Left colon (tissue), 2 donors: ENCODE results near the gene PRDM16. TPM values are rescaled to one million over a fixed set of nuclear protein-coding genes. Genes with fewer than 3 reads are reported as not detected.

Source experiments
- ATAC-seq: fragments of 200-7000 bp; cut with Tn5 transposase; one replicate; pipeline ENCODE4 v1.9.1; 2020; ENCODE audit warnings: mild to moderate bottlenecking, moderate library complexity
- DNase-seq, 2 donors: peaks; one replicate each; pipeline ENCODE4 v3.0.0-alpha.2; 2020
- intact Hi-C, 2 donors: fragments of 100-400 bp; cut with DNase I in 1 of 2; cut with micrococcal nuclease in 1 of 2; formaldehyde crosslinking; loops; one replicate each; pipeline versions ENCODE4 v1.11.2 to v1.14.0; 2022; cut with DNase I, micrococcal nuclease
- total RNA-seq, 2 donors: library from RNA; stranded (reverse); fragmentation: NEBNext Ultra II Directional; extraction: Animal tissue kit (Norgen Biotek cat#: 25700); gene quantifications; one replicate each; pipeline ENCODE4 v1.2.1, GENCODE V29; 2021
- donor health status: DM: no; HTN: no; CAD: no.
- donor health status: DM: yes; HTN: yes; CAD: no.

PRDM16 gene
- total RNA-seq, 2 donors from 2014 or later: 1.1 to 1.2 TPM

DNA sequence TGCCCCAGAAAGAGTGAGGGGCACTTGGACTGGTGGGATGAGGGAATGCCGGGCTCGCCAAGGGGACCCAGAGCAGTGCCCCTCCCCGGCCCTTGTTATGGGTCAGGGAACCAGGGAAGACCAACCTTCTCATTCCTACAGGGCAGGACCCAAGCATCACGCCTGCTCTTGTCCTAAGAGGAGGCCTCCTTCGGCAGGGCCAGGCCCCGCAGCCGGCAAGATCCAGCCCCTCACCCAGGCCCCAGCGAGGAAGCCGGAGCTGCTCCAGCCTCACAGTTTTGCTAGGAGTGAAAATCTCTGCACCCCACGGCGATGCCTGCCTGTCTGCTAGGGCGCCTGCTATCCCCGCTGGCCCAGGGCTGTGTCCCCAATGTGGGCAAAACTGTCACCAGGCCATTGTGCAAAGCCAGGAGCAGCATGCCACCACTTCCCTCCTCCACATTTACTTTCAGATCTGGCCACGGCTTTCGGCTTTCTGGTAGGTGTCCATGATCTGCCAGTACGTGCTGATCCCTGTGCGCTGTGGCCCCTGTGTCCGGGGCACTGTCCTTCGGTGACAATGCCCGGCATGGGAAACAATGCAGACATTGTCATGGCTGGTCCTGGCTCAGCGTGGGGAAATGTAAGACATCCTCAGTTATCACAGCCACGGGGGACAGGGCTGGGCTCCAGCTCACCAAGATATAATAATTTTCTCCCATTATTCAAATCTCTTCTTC is 38.2 kb upstream of the PRDM16 start:
- no peak for ATAC-seq
- intact Hi-C loops: no loop called here
- DNase-seq: peak in 1 of 2 donors; percentile 16

DNA sequence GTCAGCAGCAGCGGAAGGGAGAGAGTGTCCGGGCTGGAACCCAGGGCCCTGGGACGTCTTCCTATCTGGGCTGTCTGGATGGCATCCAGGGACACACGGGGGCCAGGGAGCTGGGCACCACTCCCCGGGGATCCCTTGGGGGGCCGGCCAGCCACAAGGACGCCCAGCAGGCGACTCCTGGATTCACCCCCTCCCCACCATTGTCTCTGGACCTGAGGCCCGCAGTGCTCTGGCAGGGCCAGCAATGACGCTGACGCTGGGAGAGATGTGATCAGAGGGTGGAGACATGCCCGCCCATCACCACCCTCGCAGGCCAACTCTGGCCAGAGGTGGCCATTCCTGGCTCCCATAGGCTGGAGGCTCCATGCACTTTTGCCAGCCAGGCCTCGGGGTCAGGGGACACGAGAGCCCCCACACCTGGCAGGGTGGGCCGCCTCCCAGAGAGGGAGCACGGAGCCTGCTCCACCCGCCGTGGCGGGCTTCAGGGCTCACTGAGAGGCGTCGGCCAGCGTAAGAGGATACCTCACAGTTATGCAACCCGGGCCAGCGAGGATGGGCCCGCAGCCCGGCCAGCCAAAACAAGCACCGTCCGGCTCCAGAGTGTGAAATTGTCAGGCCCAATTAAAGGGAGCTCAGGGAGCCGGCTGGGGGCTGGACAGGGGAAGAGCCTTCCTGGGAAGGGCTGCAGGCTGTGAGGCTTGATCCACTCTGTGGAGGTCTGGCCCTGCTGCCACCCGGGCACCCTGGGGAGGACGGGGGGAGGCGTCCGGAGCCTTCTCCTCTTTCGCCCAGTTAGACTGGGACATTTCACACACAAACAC is 37.4 kb upstream of the PRDM16 start:
- DNase-seq: peak in 1 of 2 donors; percentile 10
- intact Hi-C loops: no loop called here
- no peak for ATAC-seq

DNA sequence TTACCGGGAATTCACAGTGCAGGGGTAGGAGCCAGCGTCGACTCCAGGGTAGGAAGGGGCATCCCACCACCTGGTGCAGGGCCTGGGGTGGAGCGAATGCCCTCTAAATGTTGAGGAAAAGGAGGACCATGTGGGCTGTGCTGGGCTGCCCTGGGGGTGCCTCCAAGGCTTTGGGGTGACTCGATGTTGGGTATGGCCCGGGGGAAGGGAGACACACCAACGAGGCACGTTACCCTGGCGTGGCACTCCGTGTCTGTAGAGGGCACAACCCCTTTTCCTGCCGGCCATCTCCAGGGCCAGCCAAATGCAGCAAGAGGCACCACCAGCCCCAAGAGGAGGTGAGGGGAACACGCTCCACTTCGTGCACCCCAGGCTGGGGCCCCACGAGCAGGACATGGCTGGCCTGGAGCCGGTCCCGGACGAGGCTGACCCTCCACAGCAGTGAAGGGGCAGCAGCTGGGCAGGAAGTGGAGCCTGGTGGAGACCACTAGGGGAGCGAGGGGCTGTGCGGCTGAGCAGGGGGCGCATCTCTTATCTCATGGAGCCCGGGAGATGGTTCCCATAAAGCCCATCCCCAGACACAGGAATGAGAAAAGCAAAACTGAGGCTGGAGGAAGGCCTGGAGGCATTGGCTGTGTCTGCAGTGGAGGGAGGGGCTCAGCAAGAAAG is 36.5 kb upstream of the PRDM16 start:
- peak in 1 of 2 donors; percentile 5 for DNase-seq
- intact Hi-C loops: no loop called here
- no peak for ATAC-seq

DNA sequence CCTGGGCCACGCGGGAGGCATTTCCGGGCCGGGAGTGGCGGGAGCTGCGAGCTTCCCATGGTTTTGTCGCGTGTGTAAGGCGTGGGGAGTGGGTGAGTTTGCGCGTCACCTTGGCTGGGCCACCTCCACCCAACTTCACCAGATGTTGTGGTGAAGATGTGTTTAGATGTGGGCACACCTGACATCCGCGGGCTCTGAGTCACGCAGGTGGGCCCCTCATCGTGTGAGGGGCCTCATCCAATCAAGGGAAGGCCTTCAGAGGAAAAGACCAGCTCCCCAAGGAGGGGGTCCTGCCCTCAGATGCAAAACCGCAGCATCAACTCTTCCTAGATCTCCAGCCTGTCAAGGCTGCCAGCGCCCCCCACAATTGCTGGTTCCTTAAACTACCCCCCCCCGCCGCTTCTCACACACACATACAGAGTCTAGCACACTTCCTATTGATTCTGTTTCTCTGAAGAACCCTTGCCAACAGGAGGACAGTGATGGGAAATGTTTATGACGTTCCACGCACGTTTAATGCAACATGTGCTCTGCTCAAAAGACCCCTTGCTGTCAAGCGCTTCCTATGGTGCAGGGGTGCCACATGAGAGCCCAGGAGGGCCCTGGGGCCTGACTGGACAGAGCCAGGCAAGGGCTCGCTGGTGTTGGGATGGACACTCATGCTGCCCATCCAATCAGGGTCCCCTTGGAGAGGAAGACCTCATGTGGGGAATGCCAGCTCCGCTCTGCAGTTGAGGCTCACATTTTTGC is 35.8 kb upstream of the PRDM16 start:
- DNase-seq: peak in 1 of 2 donors; percentile 8
- intact Hi-C loops: no loop called here
- ATAC-seq: no peak

DNA sequence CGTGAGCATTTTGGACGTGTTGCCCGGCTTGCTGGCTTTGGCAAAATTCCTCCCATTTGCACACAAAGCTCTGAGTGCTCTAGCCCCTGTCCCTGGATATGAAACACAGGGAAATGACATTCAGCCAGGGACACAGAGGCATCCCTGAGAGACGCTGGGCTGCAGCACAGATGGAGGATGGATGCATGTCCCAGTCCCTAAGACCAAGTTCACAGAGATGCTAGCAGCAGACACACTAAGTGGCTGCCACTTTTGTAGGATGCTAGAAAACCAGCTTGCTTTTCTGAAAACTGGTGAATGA is 35.3 kb upstream of the PRDM16 start:
- ATAC-seq (no peak), DNase-seq (peak in 1 of 2 donors; percentile 5)
- intact Hi-C loops: no loop called here

DNA sequence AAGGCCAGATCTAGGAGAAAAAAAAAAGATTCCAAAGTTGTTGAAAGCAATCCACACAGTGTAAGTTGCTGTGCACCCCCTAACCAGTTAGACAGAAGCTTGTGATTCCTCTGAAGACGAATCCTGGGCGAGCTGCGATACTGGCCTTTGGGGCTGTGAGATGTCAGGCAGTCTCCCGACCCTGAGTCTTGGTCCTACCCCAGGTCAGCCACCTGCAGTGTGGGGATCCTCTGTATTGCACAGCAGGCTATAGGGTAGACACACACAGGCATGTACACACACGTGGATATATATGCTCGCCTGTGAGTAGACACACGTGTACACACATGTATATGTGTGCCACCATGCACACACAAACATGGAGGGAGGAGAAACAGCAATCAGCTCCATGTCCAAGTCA is 34.8 kb upstream of the PRDM16 start:
- intact Hi-C loops: no loop called here
- peak in 1 of 2 donors; percentile 14 for DNase-seq
- no peak for ATAC-seq

DNA sequence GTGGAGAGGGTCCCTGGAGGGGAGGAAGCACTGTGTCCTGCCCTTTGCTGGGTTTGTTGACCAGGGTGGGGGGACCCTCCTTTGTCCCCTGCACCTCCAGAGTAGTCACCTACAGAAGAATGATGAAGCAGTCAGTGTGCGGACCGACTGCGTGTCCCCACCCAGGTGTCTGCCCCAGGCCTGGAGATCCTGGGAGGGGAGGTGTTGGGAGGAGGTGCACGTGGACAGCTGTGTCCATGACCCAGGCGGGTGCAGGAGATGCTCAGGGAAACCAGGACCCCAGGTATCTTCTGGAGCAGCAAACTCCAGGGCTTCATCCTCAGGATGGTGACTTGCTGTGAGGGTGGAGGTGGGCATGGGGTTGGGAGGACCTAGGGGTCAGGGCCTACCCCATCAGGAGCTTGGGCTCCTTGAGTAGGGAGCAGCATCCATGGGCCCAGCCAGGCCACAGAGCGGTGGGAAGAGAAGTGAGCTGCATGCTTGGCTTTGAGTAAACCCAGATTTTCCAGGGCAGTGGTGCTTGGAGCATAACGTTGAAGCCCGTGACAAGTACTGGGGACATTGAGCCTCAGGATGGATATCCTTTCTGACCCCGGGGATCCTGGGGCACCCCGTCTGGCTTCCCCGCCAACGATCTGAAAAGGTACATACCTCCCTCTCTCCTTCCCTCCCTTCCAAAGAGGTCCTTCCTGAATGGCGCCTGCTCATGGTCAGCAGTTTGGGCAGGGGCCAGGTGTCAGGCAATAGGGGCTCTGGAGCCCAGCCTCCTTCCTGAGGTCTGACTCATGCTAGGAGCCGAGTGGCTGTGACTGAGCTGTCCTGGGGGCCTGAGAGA is 34.1 kb upstream of the PRDM16 start:
- DNase-seq (peak in 1 of 2 donors; percentile 10), ATAC-seq (no peak)
- intact Hi-C loops: no loop called here

DNA sequence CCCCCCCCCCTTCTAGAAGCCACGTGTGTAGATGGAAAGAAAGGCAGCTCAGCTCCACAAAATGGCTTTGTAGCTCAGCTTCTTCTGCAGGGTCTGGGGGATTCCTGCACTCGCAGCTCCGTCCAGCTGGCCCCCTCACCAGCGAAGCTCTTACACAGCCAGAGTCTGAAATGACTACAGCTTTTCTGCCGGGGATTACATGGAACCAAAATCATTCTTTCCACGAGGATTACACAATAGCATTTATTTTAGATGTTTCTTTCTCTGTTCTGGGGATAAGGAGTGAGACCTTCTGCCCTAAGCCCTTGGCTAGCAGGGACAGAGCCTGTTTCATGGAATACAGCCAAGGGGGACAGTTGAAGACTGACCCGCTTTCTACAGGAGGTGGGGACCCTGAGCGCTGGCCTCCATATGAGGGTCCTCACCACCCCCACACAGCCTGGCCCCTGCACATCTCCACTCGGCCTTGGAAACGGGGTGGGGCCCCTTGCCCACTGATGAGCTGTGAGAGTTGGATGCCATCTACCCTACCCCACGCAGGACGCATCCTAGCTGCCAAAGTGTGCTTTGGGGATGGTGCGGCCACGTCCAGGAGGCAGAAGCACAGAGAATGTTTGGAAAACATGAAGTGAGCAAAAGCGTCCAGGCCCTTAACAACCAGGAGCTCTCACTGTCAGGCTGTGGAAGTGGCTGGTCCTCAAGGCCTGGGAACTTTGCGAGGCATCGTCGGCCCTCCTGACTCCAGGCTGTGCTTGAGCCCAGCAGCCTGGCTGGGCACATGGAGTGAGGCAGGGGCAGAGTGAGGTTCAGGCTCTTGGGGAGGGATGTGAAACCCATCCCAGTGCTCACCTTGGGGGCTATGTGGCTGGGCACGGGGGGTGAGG is 33.2 kb upstream of the PRDM16 start:
- ATAC-seq: no peak
- peak in 1 of 2 donors; percentile 12 for DNase-seq
- intact Hi-C loops: no loop called here

DNA sequence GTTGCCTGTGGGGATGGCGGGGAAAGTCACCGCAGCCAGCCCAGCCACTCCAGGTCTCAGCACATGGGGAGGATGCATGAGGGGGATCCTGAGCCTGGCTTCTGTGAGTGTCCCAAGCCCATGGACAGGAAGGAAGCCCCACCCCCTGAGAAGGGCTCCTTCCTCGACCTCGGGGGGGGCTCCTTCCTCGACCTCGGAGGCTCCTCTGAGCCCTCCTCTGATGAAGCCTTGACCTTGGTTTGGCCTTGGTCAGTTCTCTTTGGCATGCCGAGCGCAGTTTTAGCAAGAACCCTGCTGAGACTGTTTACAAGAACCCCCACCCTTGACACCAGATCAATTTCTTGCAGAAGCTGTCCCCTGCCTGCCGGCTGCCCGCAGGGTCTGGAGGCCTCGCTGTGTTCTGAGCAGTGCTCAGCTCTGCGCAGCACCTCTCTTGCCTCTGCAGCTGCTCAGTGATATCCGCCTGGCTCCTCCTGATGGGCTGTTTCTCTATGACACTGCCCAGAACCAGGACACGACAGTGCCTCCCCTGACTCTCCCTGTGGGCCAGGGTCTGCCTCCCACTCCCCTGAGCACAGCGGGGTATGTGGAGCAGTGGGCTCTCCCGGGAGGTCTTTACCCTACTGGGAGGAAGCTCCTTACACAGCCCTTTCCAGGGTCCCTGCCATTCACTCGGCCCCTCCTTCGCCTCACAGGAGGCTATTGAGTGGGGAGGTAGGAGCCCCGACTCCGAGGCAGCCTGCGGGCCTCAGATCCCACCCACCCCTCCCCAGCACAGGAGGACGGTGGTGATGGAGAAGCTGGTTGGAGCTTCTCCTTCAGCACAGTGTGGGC is 32.3 kb upstream of the PRDM16 start:
- ATAC-seq (no peak), DNase-seq (peak in 1 of 2 donors; percentile 17)
- intact Hi-C loops: no loop called here

DNA sequence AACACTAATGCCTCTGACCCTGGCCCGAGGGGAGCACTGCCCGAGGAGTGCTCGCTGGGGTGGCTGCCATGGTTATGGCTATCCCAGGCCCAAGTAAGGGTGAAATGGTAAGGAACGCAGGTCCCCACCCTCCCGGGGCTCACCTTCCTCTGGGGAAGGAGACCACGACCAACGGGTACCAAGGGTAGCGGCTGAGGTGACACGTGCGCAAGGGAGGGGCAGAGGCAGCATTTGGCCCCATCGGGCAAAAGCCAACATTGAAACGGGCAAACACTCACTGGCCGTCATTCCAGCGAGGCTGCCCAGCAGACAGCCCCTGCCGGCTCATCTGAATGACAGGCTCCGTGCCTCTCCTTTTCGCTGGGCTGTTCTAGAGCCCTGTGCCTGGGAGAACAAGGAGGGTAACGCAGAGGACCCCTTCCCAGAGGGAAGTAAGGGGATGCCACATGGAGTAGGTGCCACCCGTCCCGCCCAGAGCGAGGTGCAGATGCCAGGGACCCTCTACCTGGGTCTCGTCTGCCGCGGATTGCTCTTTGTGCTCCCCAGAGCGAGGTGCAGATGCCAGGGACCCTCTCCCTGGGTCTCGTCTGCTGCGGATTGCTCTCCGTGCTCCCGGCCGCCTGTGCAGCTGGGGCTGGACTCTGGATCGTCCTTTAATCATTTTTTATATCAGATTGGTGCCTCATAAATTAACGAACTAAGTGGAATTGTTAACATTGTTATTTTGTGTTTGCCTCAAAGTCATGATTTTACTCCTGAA is 31.5 kb upstream of the PRDM16 start:
- DNase-seq: peak in 1 of 2 donors; percentile 10
- no peak for ATAC-seq
- intact Hi-C loops: no loop called here

DNA sequence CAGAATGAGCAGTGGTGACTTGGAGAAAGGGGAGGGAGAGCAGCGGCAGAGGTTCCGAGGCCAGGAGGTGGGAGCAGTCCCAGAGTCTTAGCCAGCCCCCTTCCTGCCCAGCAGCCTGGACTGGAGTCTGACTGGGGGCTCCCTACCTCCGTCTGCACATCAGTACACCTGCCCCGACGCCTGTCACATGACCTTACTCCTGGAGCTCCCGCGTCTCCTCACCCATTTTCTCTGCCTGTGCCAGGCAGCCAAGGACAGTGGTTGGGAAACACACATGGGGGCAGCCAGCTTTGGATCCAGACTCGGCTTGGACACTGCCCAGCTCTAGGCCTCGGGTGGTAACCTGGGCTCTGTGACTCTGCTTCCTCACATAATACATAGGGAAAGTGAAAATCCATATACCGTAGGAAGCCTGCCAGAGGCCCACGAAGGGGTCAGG is 30.9 kb upstream of the PRDM16 start:
- intact Hi-C loops: no loop called here
- ATAC-seq (no peak), DNase-seq (peak in 1 of 2 donors; percentile 18)

DNA sequence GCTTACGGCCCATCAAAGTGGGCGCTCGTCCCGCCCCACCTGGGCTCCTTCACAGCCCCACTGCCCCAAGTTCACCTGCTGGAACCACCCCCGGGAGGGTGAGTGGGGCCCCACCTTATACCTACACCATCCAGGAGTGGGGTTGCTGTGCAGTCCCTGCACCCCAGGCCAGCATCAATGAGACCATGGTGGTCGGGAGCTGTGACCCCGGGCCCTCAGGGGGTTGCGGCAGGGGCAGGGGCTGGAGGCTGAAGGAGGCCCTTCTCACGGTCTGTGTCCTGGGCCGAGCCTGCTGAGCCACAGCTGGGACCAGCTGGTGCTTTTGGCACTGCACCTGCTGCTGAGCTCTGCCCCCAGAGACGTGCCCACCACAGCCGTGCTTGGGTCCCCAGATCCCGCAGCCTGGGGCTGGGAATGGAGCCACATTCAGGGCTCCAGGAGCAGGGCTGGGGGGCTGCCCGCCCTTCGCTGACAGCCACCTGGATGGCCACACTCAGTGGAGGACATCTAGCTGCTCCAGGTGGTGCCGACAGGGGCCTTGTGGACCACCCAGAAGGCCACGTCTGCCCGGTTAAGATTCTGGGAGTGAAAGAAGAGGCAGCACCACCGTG is 30.3 kb upstream of the PRDM16 start:
- no peak for ATAC-seq
- intact Hi-C loops: no loop called here
- DNase-seq: peak in 1 of 2 donors; percentile 12

DNA sequence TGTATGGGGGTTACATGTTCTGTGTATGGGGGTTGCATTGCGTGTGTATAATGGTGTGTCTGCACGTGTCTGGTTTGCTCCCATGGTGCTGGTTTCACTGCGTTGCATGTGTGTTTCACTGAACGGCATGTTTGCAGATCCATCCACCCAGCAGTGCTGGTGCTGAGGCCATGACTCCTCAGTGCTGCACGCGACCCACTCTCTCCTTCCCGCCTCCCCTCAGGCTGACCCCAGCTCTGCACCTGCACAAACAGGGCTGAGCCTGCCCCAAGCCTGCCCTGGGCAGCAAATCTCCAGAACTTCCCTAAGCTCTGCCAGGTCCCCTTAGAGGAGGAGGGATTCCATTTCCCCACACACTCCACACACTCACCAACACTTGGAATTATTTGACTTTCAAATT is 29.0 kb upstream of the PRDM16 start:
- intact Hi-C loops: no loop called here
- DNase-seq: peak in 1 of 2 donors; percentile 12

DNA sequence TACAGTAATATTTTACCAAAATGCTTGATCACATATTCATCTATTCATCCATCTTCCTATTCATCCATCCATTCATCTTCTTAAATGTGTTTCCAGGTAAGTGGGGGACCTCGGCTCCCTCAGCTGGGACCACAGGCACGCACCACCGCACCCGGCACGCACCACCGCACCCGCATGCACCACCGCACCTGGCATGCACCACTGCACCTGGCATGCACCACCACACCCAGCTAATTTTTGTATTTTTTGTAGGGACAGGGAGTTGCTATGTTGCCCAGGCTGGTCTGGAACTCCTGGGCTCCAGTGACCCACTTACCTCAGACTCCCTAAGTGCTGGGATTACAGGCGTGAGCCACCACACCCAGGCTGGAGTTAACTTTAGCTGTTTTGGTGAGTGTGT is 26.5 kb upstream of the PRDM16 start:
- DNase-seq (peak in 1 of 2 donors; percentile 4), ATAC-seq (no peak)
- intact Hi-C loops: no loop called here

More for the DNA sequence above, 29.0 kb upstream of the PRDM16 start:
- ATAC-seq: no peak

DNA sequence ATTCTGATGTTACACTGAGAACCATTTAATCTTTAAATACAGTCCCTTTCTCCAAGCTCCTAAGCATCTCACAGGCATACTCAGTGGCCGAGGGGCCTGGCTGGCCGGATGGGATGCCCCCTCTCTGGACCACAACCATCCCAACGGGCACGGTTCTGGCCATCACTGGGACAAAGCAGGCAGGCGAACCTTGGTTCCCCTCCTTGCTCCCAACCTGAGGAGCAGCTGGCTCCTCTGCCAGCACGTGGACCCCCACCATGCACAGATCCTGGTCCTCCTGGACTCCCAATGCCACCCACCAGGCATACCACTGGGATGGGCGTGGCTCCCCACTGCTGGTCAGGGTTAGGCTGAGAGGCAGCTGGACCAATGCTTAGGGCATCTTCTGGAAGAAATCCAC is 19.8 kb upstream of the PRDM16 start:
- intact Hi-C loops: no loop called here
- ATAC-seq (no peak), DNase-seq (peak in 1 of 2 donors; percentile 11)
